ENCODE data around the gene SYAP1. TPM values are rescaled to one million over a fixed set of nuclear protein-coding genes. Genes with fewer than 3 reads are reported as not detected.

The SYAP1 gene
- polyA plus RNA-seq (2012; ENCODE audit: low read depth, missing spikeins), result 7.2 TPM

GRCh38 chrX:16719334-16720084, at the start of gene SYAP1:
Gene SYAP1, plus strand, starts transcription at chrX:16719612. Its CDS starts 113 bp downstream, at chrX:16719725.
- peak; percentile 97 for FAIRE-seq
- peak; percentile 53 for DNase-seq (ENCODE audit: insufficient read length, low spot score)
- TF ChIP-seq POLR2AphosphoS5 (IDR thresholded peaks at IDR 0.05; ENCODE audit: low read depth, low read length) (peak; percentile 88), PAX5 (IDR thresholded peaks at IDR 0.05; ENCODE audit: insufficient read depth, low read length, severe bottlenecking) (no peak), POU2F2 (IDR thresholded peaks at IDR 0.05; ENCODE audit: low read depth, low read length) (no peak), POLR2A (IDR thresholded peaks at IDR 0.05; ENCODE audit: low read depth, low read length) (peak; percentile 83), SPI1 (IDR thresholded peaks at IDR 0.05; ENCODE audit: low read depth, low read length) (peak; percentile 30; the same call in 1 of the 2 replicates), TAF1 (IDR thresholded peaks at IDR 0.05; ENCODE audit: low read depth, low read length) (peak; percentile 83)

- FAIRE-seq (no peak), DNase-seq (ENCODE audit: insufficient read length, low spot score) (peak; percentile 3)
- TF ChIP-seq SPI1 (IDR thresholded peaks at IDR 0.05; ENCODE audit: low read depth, low read length) (no peak), PAX5 (IDR thresholded peaks at IDR 0.05; ENCODE audit: insufficient read depth, low read length, severe bottlenecking) (no peak), POU2F2 (IDR thresholded peaks at IDR 0.05; ENCODE audit: low read depth, low read length) (no peak), POLR2AphosphoS5 (IDR thresholded peaks at IDR 0.05; ENCODE audit: low read depth, low read length) (no peak), POLR2A (IDR thresholded peaks at IDR 0.05; ENCODE audit: low read depth, low read length) (no peak), TAF1 (IDR thresholded peaks at IDR 0.05; ENCODE audit: low read depth, low read length) (no peak)
Observed at GRCh38 chrX:16671005-16671404, 48.4 kb upstream of the SYAP1 start.

GRCh38 chrX:16678689-16679088, 40.7 kb upstream of the SYAP1 start:
- no peak for FAIRE-seq
- no peak for DNase-seq (ENCODE audit: insufficient read length, low spot score)
- TF ChIP-seq SPI1 (IDR thresholded peaks at IDR 0.05; ENCODE audit: low read depth, low read length), result no peak
- no peak for TF ChIP-seq POLR2A (IDR thresholded peaks at IDR 0.05; ENCODE audit: low read depth, low read length)
- no peak for TF ChIP-seq POU2F2 (IDR thresholded peaks at IDR 0.05; ENCODE audit: low read depth, low read length)
- no peak for TF ChIP-seq TAF1 (IDR thresholded peaks at IDR 0.05; ENCODE audit: low read depth, low read length)
- TF ChIP-seq POLR2AphosphoS5 (IDR thresholded peaks at IDR 0.05; ENCODE audit: low read depth, low read length), result no peak
- TF ChIP-seq PAX5 (IDR thresholded peaks at IDR 0.05; ENCODE audit: insufficient read depth, low read length, severe bottlenecking), result no peak

GRCh38 chrX:16683007-16683664, 36.3 kb upstream of the SYAP1 start:
- TF ChIP-seq POU2F2 (IDR thresholded peaks at IDR 0.05; ENCODE audit: low read depth, low read length) (no peak), POLR2A (IDR thresholded peaks at IDR 0.05; ENCODE audit: low read depth, low read length) (no peak), PAX5 (IDR thresholded peaks at IDR 0.05; ENCODE audit: insufficient read depth, low read length, severe bottlenecking) (no peak), POLR2AphosphoS5 (IDR thresholded peaks at IDR 0.05; ENCODE audit: low read depth, low read length) (no peak), SPI1 (IDR thresholded peaks at IDR 0.05; ENCODE audit: low read depth, low read length) (no peak), TAF1 (IDR thresholded peaks at IDR 0.05; ENCODE audit: low read depth, low read length) (no peak)
- FAIRE-seq (no peak), DNase-seq (ENCODE audit: insufficient read length, low spot score) (no peak)

- no peak for DNase-seq (ENCODE audit: insufficient read length, low spot score)
- no peak for FAIRE-seq
- no peak for TF ChIP-seq TAF1 (IDR thresholded peaks at IDR 0.05; ENCODE audit: low read depth, low read length)
- no peak for TF ChIP-seq POU2F2 (IDR thresholded peaks at IDR 0.05; ENCODE audit: low read depth, low read length)
- TF ChIP-seq POLR2AphosphoS5 (IDR thresholded peaks at IDR 0.05; ENCODE audit: low read depth, low read length), result no peak
- no peak for TF ChIP-seq POLR2A (IDR thresholded peaks at IDR 0.05; ENCODE audit: low read depth, low read length)
- no peak for TF ChIP-seq PAX5 (IDR thresholded peaks at IDR 0.05; ENCODE audit: insufficient read depth, low read length, severe bottlenecking)
- no peak for TF ChIP-seq SPI1 (IDR thresholded peaks at IDR 0.05; ENCODE audit: low read depth, low read length)
Observed at GRCh38 chrX:16687514-16687913, 31.9 kb upstream of the SYAP1 start.

GRCh38 chrX:16695079-16695676, 24.2 kb upstream of the SYAP1 start:
- TF ChIP-seq POU2F2 (IDR thresholded peaks at IDR 0.05; ENCODE audit: low read depth, low read length) (no peak), SPI1 (IDR thresholded peaks at IDR 0.05; ENCODE audit: low read depth, low read length) (no peak), POLR2AphosphoS5 (IDR thresholded peaks at IDR 0.05; ENCODE audit: low read depth, low read length) (no peak), POLR2A (IDR thresholded peaks at IDR 0.05; ENCODE audit: low read depth, low read length) (no peak)
- FAIRE-seq, result peak; percentile 66
- DNase-seq (ENCODE audit: insufficient read length, low spot score), result peak; percentile 8

- DNase-seq (ENCODE audit: insufficient read length, low spot score), result no peak
- no peak for FAIRE-seq
- no peak for TF ChIP-seq POLR2AphosphoS5 (IDR thresholded peaks at IDR 0.05; ENCODE audit: low read depth, low read length)
- TF ChIP-seq TAF1 (IDR thresholded peaks at IDR 0.05; ENCODE audit: low read depth, low read length), result no peak
- TF ChIP-seq SPI1 (IDR thresholded peaks at IDR 0.05; ENCODE audit: low read depth, low read length), result no peak
- no peak for TF ChIP-seq POLR2A (IDR thresholded peaks at IDR 0.05; ENCODE audit: low read depth, low read length)
- TF ChIP-seq PAX5 (IDR thresholded peaks at IDR 0.05; ENCODE audit: insufficient read depth, low read length, severe bottlenecking), result no peak
- no peak for TF ChIP-seq POU2F2 (IDR thresholded peaks at IDR 0.05; ENCODE audit: low read depth, low read length)
Observed at GRCh38 chrX:16696956-16697355, 22.5 kb upstream of the SYAP1 start.

GRCh38 chrX:16699389-16699788, 20.0 kb upstream of the SYAP1 start:
- no peak for DNase-seq (ENCODE audit: insufficient read length, low spot score)
- peak; percentile 9 for FAIRE-seq
- TF ChIP-seq TAF1 (IDR thresholded peaks at IDR 0.05; ENCODE audit: low read depth, low read length) (no peak), SPI1 (IDR thresholded peaks at IDR 0.05; ENCODE audit: low read depth, low read length) (no peak), PAX5 (IDR thresholded peaks at IDR 0.05; ENCODE audit: insufficient read depth, low read length, severe bottlenecking) (no peak)

GRCh38 chrX:16700734-16701133, 18.7 kb upstream of the SYAP1 start:
- FAIRE-seq (no peak), DNase-seq (ENCODE audit: insufficient read length, low spot score) (no peak)
- TF ChIP-seq POLR2AphosphoS5 (IDR thresholded peaks at IDR 0.05; ENCODE audit: low read depth, low read length) (no peak), TAF1 (IDR thresholded peaks at IDR 0.05; ENCODE audit: low read depth, low read length) (no peak), POLR2A (IDR thresholded peaks at IDR 0.05; ENCODE audit: low read depth, low read length) (no peak), PAX5 (IDR thresholded peaks at IDR 0.05; ENCODE audit: insufficient read depth, low read length, severe bottlenecking) (no peak), POU2F2 (IDR thresholded peaks at IDR 0.05; ENCODE audit: low read depth, low read length) (no peak), SPI1 (IDR thresholded peaks at IDR 0.05; ENCODE audit: low read depth, low read length) (no peak)
